ENCODE measurements around the gene ERBIN.
"Not testable (repeated sequence)": the region's sequence is repeated elsewhere in the genome, so short reads cannot be mapped to it uniquely, and the experiment has no call there.

ERBIN gene

DNA sequence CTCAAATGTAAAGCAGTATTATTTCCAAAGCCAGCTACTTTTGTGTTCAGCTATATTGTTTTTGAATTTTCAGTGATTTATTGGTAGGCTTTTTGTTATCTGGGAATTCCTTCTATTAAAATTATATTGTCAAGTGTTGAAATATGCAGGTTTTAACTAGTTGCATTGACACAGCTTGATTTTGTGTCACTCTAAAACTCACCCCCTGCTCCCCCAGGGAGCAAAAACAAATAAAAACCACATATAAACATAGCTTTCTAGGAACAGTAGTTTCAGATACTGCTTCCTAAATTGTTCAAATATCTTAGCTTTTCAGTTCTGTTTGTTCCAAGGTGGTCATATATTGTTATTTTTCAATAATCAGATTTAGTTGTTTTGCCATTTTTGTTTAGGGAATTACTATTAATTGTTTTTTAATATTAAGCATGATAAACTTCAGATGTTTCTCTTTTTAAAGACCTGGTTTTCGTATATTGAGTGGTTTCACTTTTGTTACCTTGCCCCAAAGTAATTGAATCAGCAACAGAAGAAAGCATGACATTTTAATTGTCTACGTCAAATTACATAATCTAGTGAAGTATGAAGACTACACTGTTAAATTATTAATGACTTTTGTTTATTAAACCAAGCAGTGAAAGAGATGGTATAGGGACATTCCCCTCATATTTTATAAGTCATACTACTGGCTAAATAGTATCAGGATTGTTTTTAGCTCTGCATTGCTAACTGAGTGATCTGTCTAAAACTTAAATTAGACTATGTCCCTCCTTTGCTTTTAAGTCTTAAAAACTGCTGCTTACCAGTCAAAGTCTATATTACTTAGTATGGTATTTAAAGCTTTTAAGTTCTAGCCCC lies 43.4 kb downstream of the ERBIN start:
- no peak for DNase-seq

DNA sequence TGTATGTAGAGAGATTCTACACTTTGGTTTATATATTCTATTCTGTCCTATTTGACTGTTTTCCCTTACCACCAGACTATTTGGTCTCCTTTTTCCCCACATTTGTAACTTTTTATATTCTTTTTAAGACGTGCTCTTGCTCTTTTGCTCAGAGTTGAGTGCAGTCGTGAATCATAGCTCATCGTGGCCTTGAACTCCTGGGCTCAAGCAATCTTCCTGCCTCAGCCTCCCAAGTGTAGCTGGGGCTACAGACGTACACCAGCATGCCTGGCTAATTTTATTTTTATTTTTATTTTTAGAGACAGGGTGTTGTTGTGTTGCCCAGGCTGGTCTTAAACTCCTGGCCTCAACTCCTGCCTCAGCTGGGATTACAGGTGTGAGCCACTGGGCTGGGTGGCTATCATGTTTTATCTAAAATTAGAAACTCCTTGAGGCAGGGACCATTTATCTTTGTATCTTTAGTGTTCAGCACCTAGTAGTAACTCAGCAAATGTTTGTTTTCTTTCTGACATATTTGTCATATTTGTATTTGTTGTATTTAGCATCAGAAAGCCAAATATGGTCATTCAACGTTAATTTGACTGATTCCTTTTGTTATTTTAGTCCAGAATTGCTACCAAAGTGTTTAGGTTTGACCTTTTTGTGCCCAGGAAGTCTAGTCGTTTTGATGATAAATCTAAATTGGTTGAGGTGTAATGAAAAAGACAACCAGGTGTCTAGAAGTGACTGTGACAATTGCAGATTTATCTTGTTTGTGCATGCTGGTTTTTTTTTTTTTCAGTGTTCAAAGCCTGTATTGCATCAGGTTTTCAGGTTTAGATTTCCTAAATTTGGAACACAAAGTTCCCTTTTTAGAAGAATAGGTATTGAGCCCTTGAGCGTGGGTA lies 44.3 kb downstream of the ERBIN start:
- DNase-seq: no peak

DNA sequence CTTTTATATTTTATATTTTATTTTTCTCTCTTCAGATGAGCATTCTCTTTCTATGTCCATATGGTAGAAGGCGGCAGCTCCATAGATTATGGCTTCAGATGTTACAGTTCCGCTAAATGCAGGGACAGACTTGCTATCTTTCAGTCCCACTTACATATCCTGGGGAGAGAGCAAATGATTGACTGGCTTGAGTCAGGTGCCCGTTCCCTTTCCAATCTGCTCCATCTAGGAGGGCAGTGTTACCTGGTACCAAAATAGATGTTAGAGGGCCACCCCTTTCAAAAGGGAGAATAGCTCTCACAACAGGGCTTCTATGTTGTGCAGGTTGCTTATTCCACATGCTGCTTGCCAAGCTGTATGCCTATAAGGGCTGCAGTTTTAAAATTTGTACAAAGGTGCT lies 45.3 kb downstream of the ERBIN start:
- DNase-seq: no peak

DNA sequence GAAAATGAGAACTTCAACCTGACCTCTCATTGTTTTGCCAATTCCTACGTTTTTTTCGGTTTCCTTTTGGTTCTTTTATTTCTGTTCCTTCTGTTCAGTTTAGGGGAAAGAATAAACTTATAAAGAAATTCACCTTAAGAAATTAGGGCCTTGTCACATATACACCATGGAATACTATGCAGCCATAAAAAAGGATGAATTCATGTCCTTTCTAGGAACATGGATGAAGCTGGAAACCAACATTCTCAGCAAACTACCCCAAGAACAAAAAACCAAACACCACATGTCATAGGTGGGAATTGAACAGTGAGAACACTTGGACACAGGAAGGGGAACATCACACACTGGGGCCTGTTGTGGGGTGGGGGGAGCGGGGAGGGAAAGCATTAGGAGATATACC lies 46.5 kb downstream of the ERBIN start:
- not testable (repeated sequence) for DNase-seq

DNA sequence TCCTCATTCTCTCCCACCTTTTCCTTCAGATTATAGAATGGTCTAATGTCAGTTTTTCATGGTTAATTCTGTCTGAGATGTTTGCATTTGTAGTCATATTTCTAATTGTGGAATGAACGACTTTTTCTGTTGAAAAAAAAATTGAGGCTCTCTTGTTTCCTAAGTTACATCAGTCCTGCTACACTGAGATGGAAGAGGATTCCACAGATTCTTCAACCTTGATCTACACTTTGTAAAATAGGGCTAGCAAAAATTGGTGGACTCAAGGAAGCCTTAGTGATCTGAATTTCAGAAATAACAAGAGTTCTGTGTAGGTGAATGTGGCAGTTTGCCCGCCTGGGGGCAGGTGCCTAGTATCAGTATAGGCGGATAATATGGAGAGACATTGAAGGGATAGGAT lies 51.9 kb downstream of the ERBIN start:
- no peak for DNase-seq

DNA sequence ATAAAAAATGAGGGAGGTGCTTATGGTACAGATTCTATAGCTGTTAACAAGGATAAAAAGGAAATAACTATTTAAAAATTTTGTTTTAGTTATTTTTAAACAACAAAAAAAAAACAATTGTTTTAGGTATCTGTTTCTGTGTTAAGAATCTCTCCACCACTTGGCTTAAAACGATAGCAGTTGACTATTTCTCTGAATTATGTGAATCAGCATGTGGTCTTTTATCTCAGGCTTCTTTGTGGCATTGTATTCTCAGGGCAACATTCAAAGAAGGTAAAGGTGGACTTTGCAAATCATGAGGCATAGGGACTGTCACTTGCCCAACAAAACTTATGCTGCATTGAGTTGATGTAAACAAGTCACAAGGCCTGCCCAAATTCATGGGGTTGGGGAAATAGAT lies 55.2 kb downstream of the ERBIN start:
- DNase-seq: no peak

DNA sequence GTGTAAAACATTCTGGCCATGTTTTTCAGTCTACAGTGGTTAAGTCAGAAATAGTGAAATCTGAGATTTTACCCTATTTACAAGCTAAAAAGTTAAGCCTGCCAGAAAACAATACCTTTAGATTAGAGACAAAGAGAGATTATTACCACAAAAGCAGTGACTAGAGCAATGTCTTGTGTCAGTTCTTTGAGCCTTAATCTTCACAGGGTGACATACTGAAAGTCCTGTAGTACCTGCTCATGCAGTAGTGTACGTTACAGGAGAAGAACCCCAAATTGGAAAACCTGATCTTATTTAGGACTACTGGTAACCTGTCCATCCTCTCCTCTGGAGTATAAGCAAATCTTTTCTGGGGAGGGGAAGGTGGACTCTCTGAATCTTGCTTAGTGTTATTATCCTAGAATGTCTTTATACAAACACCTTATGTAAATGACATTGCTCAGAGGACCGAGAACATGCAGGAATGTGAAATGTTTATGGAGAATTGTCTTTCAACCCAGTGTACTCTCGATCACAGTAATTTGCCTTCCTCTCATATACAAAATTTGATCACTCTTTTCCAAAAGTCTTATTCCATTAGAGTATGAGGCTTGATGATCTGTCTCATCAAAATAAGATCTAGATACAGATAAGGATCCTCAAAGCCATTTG lies 55.7 kb downstream of the ERBIN start:
- DNase-seq: no peak

DNA sequence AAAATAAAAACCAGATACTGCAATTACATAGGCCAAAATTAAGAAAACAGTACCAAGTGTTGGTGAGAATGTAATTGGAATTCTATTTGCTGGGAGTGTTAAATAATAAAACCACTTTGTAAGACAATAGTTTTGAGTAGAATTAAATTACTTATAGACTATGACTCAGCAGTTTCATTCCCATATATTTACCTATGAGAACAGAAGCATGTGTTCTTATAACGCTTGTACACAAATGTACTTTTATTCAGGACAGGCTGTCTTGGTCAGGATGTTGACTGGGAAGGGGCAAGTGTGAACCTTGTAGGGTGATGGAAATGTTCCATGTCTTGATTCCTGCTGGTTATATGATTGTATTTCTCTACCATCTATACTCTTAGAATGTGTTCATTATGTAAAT lies 56.3 kb downstream of the ERBIN start:
- no peak for DNase-seq

DNA sequence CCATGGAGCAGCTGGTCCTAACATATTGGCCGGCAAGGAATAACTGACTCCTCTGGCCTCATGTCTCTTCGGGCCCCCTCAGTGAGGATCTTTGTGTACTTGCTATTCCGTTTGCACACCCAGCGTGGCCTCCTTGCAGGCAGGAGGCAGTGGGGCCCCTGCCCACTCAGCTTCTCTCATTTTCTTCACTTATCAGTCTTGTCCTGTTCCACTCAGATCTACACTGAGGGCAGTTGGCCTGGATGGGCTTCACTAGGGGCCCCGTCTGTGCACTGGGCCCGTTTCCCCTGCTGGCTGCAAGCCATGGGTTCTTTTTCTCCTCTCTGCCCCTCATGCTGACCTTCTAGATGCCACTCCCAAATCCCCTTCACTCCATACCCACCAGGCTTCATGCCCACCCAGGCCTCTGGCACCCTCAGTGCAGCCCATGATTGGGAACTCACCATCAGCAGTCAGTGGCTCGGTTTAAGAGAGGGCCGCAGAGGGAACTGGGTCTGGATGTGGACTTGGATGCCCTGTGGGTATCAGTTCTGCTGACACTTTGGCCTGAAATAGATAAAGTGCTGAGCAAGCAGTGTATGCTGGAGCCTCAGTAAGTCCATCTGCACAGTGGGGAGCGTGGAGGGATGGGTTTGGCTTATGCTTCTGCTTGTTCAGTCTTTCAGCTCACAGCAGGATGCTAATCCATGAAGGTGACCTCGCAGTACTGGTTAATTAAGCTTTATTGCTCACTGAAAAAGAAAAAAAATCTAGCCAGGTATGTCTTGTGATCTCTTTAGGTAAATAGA lies 57.9 kb downstream of the ERBIN start:
- DNase-seq: no peak

DNA sequence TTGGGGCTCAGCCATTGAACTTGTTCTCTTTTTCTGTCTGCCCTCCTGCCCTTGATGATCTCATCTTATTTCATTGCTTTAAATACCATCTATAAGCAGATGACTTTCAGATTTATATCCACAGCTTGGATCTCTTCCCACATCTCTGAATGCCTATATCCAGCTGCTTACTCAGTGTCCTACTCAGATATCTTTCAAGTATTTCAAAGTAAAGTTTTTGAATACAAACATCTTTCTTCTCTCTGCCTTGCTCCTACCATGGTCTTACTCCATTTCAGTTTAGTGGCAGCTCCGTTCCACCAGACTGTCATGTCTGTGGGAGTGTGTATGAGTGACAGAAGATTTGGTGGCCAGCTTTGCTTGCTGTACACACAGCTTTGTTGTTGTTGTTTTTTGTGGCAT lies 59.7 kb downstream of the ERBIN start:
- no peak for DNase-seq

DNA sequence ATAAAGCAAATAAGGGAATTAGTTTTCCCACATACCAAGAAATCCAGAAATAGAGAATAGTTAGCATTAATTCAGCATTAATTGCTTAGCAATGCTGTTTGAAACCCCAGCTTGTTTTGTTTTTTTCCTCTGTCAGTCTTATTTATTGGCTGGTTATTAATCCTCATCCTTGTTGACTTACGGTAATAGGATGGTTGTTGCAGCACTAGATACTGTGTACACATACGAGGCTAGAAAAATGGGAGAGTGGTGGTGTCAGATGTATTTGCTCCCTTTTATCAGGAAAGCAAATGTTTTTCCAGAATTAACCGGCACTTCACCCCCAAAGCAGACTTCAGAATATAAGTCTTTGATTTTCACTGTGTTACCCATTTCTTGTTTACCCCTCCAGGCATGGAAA lies 60.4 kb downstream of the ERBIN start:
- no peak for DNase-seq

DNA sequence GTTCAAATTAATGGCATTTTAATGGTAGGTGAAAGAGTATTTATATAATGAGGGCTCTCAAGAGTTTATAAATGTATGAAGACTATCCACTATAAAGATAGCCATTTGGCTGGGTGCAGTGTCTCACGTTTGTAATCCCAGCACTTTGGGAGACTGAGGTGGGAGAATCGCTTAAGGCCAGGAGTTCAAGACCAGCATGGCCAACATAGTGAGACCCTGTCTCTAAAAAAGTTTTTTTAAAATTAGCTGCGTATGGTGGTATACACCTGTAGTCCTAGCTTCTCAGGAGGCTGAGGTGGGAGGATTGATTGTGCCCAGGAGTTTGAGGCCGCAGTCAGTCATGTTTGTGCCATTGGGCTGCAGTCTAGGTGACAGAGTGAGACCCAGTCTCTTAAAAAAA lies 61.6 kb downstream of the ERBIN start:
- no peak for DNase-seq

DNA sequence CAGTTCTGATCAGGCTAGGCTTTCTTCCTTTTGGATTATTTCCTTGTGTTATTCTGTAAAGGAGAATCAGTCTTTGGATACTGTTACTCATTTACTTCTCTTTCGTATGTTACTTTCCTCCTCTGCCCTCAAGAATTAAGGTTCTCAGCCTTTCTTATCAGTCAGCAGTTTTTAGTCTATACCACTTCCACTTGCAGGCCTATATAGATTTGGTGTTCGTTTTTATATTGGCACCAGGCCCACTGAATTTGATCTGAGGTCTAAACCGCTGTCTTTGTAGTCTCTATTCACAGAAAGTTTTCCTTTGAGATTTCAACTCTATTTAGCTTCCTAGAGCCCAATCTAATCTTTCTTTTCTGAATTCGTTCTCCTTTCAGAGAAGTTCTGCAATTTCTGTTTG lies 62.8 kb downstream of the ERBIN start:
- DNase-seq: no peak

DNA sequence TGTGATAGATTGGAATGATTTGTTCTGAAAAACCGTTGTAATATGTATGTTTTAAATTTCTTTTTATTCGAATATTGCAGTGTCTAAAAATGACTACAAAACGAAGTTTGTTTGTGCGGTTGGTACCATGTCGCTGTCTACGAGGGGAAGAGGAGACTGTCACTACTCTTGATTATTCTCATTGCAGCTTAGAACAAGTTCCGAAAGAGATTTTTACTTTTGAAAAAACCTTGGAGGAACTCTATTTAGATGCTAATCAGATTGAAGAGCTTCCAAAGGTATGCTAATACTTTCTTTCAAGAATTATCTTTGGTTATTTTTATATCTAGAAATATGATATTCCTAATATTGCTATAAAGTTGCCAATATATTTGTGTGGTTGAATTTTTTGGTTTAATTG lies 66.3 kb downstream of the ERBIN start:
- no peak for DNase-seq

DNA sequence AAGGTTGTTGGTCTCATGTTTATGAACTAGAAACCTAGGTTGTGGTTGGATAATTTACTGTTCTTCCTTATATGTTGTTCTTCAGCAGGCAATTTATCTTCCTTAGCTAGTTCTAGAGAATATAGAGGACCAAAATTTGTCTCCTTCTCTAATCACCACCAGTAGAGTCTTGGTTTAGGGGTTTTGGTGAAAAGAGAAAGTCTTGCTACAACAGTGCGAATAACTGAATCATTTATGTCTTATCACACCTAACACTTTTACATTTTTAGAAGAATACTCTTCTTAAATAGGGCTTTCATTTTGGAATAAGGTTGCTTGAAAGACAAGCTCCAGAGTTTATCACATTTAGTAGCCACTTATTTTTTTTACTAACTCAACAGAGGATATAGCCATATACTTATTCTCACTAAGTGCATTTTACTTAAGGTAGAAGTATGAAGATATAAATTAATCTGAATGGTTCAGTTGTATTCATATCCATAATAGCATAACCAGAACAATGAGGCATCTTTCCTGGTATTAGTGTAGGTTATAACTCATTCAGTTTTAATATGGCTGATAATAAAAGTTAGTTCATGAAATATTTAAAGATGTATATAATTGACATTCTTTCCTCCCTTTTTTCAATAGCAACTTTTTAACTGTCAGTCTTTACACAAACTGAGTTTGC lies 67.9 kb downstream of the ERBIN start:
- DNase-seq: no peak

DNA sequence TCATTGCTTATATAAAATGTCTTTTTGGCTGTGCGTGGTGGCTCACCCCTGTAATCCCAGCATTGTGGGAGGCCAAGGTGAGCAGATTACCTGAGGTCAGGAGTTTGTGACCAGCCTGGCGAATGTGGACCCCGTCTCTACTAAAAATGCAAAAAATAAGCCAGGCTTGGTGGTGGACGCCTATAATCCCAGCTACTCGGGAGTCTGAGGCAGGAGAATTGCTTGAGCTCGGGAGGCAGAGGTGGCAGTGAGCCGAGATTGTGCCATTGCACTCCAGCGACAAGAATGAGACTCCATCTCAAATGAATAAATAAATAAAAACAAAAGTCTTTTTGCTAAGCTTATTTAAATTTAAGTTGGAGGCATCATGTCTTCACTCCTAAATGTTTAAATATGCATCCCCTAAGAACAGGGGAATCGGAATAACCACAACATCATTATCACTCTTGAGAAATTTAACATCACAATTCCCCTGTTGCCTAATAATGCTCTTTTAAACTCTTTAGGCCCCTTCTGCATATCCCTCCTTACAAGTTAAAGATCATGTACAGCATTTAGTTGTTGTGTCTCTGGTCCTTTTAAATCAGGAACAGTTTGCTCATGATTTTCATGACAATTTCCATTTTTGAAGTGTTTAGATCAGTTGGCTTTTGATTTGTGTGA lies 72.8 kb downstream of the ERBIN start:
- DNase-seq: no peak

DNA sequence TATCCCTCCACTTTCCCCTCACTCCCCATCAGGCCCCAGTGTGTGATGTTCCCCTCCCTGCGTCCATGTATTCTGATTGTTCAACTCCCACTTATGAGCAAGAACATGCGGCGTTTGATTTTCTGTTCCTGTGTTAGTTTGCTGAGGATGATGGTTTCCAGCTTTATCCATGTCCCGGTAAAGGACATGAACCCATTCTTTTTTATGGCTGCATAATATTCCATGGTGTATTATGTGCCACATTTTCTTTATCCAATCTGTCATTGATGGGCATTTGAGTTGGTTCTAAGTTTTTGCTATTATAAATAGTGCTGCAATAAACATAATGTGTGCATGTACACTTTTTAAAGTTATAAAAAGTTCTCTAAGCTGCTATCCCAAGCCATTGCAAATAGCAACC lies 75.6 kb downstream of the ERBIN start:
- no peak for DNase-seq

DNA sequence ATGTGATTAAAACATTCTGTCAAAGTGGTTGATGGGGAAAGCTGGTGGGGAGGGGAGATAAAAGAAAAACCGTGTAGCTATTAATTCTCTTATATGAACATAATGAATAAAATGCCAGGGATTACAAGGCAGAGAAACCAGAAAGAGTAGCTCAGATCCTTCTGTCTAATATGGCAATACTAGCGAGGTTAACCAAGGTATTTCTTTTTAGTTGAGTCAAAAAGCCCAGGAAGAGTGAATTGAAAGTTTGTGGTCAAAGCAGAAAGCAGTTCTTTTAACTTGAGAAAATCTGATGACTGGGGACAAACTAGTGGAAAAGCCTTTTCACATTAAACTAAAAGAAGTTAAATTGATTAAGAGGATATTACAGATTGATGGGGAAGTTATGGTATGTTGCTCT lies 76.0 kb downstream of the ERBIN start:
- DNase-seq: no peak

DNA sequence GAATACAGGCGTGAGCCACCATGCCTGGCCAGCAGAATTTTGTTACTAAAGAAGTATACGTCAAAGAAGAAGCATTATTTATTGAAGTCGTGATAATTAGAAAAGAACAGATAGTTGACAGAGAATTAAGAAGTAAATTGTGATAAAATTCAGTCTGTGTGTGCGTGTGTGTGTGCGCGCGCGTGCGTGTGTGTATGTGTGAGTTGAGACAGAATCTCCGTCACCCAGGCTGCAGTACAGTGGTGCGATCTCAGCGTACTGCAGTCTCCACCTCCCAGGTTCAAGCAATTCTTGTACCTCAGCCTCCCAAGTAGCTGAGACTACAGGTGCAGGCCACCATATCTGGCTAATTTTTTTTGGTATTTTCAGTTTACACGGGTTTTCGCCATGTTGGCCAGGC lies 77.8 kb downstream of the ERBIN start:
- no peak for DNase-seq

DNA sequence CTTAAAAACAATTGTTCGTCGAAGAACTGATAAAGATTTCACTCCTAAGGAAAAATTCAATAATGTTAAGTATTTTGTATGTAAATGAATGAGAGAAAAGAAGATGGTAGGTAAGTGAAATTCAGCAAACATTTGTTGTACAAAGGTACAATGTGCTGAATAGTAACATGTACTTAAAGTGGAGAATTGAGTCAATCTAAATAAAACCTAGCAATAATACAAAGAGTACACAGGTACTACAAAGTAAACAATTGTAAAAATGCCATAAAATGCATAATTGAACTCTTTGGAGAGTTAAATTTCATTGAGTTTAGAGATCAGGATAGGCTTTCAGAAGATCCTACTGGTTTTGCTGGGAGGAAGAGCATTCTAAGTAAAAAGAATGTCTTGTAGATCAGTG lies 82.9 kb downstream of the ERBIN start:
- DNase-seq: no peak

DNA sequence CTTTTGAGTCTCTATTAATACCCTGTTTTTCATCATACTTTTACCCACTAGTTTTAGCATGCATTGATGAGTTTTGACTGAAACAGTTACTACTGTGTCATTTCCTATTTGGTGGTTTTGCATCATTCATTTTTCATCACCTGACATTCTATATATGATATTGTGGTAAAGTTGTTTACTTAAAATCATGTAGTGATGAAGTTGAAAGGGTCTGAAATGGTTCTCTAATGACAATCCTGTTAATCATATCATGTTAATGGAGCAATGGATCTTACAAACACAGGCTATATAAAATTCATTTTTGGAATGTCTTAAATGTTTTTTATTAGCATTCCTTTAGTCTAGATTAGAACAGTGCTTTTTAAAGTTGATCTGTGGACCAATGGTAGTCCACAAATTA lies 84.1 kb downstream of the ERBIN start:
- no peak for DNase-seq

DNA sequence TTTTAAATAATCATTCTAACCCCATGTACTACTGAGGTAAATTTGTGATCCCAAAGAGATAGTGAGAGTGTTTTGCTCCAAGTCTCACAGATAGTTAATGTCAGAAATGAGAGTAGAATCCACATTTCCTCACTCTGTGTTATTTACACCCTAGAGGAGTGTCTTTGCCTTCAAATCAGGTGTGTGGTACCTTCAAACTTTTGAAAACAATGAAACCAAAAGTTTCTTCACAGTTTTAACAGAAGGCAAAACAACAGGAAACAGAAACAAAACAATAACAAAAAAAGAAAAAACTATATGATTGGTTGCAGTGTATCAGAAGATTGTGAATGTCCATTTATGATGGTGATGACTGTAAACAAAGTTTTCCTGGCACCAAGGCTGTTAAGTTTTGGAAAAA lies 85.9 kb downstream of the ERBIN start:
- no peak for DNase-seq
